ENCODE results near the gene DNAJC11.
"Not testable (repeated sequence)": the region's sequence is repeated elsewhere in the genome, so short reads cannot be mapped to it uniquely, and the experiment has no call there.

The DNAJC11 gene

DNA sequence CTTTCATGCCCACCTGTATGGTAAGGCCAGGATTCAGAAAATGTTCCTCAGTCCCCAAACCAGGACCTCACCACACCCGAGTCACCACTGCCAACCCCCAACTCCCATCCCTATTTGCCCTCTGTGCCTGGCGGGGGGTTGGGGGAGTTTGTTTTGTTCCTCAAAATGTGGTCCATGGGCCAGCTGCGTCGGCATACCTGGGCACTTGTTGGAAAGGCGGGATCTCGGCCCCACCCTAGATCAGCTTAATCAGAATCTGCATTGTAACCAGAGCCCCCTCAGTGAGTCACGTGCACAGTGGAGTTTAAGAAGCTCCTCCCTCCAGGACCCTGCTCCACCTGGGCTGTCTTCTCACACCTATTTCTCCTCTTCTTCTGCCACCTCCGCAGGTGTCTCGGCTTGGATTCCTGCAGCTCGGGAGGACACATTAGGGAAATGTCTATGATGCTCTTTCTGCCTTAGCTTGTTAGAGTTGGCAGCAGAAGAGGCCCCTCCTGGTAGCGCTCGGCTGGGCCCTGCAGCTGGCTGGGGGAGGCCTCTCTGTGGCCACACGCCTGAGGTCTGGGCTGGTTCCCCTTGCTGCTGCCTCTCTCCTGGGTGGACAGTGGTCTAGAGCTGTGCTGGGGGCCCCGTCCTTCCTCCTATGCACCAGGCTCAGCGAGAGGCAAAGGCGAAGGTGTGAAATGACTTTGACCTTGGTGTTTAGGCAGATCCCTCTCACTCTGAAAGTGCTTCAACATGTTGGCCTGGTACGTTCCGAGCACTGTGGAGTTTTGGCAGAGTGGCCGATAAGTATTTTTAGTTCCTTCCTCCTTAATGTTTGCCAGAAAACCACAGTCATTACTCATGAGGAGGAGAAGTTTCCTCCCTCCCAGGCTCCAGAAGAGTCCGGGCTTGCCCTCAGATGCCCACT lies 41.8 kb upstream of the DNAJC11 start:
- TF ChIP-seq, protein P1, sequence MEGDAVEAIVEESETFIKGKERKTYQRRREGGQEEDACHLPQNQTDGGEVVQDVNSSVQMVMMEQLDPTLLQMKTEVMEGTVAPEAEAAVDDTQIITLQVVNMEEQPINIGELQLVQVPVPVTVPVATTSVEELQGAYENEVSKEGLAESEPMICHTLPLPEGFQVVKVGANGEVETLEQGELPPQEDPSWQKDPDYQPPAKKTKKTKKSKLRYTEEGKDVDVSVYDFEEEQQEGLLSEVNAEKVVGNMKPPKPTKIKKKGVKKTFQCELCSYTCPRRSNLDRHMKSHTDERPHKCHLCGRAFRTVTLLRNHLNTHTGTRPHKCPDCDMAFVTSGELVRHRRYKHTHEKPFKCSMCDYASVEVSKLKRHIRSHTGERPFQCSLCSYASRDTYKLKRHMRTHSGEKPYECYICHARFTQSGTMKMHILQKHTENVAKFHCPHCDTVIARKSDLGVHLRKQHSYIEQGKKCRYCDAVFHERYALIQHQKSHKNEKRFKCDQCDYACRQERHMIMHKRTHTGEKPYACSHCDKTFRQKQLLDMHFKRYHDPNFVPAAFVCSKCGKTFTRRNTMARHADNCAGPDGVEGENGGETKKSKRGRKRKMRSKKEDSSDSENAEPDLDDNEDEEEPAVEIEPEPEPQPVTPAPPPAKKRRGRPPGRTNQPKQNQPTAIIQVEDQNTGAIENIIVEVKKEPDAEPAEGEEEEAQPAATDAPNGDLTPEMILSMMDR (IDR thresholded peaks at IDR 0.05): no peak
- H3K27me3 ChIP-seq (ENCODE audit: control insufficient read depth, insufficient read depth, low read length): no peaks in the 10 kb centered on the region
- no peaks in the 10 kb centered on the region for H3K79me2 ChIP-seq
- no peak overlapping the region for H2AFZ ChIP-seq
- H3K9me3 ChIP-seq (ENCODE audit: control insufficient read depth, low read length): no peaks in the 10 kb centered on the region
- no peaks in the 10 kb centered on the region for H3K36me3 ChIP-seq (ENCODE audit: control insufficient read depth, insufficient read depth, low read length)
- H3K9ac ChIP-seq: no peak overlapping the region
- no peak overlapping the region for H3K4me3 ChIP-seq (ENCODE audit: low read depth, low read length)
- H3K4me1 ChIP-seq: no peaks in the 10 kb centered on the region
- no peak overlapping the region for H3K4me2 ChIP-seq (ENCODE audit: low read length)
- H3K27ac ChIP-seq: no peak overlapping the region

DNA sequence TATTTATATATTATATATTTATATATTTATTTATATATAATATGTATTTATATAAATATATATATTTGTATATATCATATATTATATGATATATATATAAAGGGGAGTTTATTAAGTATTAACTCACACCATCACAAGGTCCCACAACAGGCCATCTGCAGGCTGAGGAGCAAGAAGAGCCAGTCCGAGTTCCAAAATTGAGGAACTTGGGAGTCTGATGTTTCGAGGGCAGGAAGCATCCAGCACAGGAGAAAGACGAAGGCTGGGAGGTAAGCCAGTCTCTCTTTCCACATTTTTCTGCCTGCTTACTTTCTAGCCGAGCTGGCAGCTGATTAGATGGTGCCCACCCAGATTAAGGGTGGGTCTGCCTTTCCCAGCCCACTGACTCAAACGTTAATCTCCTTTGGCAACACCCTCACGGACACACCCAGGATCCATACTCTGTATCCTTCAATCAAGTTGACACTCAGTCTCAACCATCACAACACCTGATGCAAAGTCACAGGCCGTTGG lies 41.1 kb upstream of the DNAJC11 start:
- H3K4me3 ChIP-seq (ENCODE audit: low read depth, low read length); H3K27me3 ChIP-seq (ENCODE audit: control insufficient read depth, insufficient read depth, low read length); H3K27ac ChIP-seq; H3K4me1 ChIP-seq; H3K9me3 ChIP-seq (ENCODE audit: control insufficient read depth, low read length); H3K79me2 ChIP-seq; H3K4me2 ChIP-seq (ENCODE audit: low read length); H3K9ac ChIP-seq; H3K36me3 ChIP-seq (ENCODE audit: control insufficient read depth, insufficient read depth, low read length); H2AFZ ChIP-seq: not testable (repeated sequence)

DNA sequence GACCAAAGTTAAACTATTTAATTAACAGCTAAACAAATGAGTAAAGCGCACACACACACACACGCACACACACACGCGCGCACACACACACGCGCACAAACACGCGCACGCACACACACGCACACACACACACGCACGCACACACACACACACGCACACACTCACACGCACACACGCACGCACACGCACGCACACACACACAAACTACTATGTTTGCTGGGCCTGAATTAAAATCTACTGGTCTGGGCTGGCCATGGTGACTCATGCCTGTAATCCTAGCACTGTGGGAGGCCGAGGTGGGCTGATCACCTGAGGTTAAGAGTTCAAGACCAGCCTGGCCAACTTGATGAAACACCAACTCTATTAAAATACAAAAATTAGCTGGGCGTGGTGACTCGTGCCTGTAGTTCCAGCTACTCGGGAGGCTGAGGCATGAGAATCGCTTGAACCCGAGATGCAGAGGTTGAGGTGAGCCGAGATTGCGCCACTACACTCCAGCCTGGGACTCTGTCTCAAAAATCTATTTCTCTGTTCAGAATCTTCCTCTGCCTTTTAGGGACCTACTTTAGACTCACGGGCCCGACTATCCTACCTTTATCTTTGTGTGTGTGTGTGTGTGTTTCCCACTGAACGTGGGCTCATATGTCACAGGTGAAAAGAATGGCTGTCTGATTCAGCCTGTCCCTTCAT lies 37.5 kb upstream of the DNAJC11 start:
- Histone ChIP-seq H2AFZ (no peak overlapping the region), H3K9ac (no peak overlapping the region), H3K27me3 (ENCODE audit: control insufficient read depth, insufficient read depth, low read length) (no peaks in the 10 kb centered on the region), H3K79me2 (no peaks in the 10 kb centered on the region), H3K27ac (no peak overlapping the region), H3K9me3 (ENCODE audit: control insufficient read depth, low read length) (no peaks in the 10 kb centered on the region), H3K4me1 (no peaks in the 10 kb centered on the region), H3K4me3 (ENCODE audit: low read depth, low read length) (no peak overlapping the region), H3K36me3 (ENCODE audit: control insufficient read depth, insufficient read depth, low read length) (no peaks in the 10 kb centered on the region), H3K4me2 (ENCODE audit: low read length) (no peak overlapping the region)
- TF ChIP-seq, protein P1 (IDR thresholded peaks at IDR 0.05): no peak

DNA sequence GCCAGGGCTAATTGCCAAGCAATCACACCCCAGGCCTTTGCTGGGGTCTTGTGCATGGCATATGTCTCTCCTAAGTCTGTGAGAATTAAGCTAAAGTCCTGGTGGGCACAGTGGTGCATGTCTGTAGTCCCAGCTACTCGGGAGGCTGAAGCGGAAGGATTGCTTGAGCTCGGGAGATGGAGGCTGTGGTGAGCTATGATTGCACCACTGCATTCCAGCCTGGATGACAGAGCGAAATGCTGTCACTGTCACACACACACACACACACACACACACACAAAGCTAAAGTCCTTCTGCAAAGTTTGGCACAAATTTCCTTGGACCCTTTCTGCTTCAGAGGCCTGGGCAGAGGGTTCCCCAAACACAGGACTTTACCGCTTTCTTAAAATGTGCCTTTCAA lies 31.3 kb upstream of the DNAJC11 start:
- Histone ChIP-seq H3K9me3 (ENCODE audit: control insufficient read depth, low read length) (no peaks in the 10 kb centered on the region), H3K4me3 (ENCODE audit: low read depth, low read length) (no peak overlapping the region), H3K79me2 (no peaks in the 10 kb centered on the region), H3K27ac (no peak overlapping the region), H3K9ac (no peak overlapping the region), H3K4me2 (ENCODE audit: low read length) (no peak overlapping the region), H3K4me1 (no peaks in the 10 kb centered on the region), H3K27me3 (ENCODE audit: control insufficient read depth, insufficient read depth, low read length) (no peaks in the 10 kb centered on the region), H2AFZ (no peak overlapping the region), H3K36me3 (ENCODE audit: control insufficient read depth, insufficient read depth, low read length) (no peaks in the 10 kb centered on the region)
- TF ChIP-seq, protein P1 (IDR thresholded peaks at IDR 0.05): no peak

DNA sequence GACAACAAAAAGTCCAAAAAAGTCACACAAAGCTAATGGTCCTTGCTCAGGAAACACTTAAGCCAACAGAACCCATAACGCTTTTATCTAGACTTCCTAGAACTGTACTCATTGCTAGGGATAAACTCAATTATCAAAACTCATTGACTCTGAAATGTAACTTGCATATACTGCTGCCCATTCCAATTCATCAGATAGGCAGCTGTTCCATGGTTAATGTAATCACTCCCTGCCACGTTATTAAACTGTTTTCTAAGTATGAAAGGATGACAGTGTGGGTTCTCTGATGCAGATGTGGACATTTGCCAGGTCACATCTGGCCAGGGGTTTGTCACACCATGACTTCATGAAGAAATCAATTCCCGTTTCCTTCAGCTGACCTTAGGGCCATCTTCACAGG lies 30.3 kb upstream of the DNAJC11 start:
- Histone ChIP-seq H3K4me3 (ENCODE audit: low read depth, low read length) (no peak overlapping the region), H3K27ac (no peak overlapping the region), H3K36me3 (ENCODE audit: control insufficient read depth, insufficient read depth, low read length) (no peaks in the 10 kb centered on the region), H2AFZ (no peak overlapping the region), H3K27me3 (ENCODE audit: control insufficient read depth, insufficient read depth, low read length) (no peaks in the 10 kb centered on the region), H3K9ac (no peak overlapping the region), H3K9me3 (ENCODE audit: control insufficient read depth, low read length) (no peaks in the 10 kb centered on the region), H3K79me2 (no peaks in the 10 kb centered on the region), H3K4me2 (ENCODE audit: low read length) (no peak overlapping the region), H3K4me1 (no peaks in the 10 kb centered on the region)
- TF ChIP-seq, protein P1 (IDR thresholded peaks at IDR 0.05): no peak
